GM18519 (cell line): ENCODE data around the gene POU2AF2.
"Not testable (repeated sequence)": the region's sequence is repeated elsewhere in the genome, so short reads cannot be mapped to it uniquely, and the experiment has no call there.

Source experiments
- ATAC-seq: cut with Tn5 transposase; IDR thresholded peaks from one replicate; pipeline ENCODE4 v1.9.1; 2021; ENCODE audit warnings: mild to moderate bottlenecking, moderate library complexity; ENCODE audit not compliant: unreplicated experiment, low FRiP score

The POU2AF2 gene

DNA sequence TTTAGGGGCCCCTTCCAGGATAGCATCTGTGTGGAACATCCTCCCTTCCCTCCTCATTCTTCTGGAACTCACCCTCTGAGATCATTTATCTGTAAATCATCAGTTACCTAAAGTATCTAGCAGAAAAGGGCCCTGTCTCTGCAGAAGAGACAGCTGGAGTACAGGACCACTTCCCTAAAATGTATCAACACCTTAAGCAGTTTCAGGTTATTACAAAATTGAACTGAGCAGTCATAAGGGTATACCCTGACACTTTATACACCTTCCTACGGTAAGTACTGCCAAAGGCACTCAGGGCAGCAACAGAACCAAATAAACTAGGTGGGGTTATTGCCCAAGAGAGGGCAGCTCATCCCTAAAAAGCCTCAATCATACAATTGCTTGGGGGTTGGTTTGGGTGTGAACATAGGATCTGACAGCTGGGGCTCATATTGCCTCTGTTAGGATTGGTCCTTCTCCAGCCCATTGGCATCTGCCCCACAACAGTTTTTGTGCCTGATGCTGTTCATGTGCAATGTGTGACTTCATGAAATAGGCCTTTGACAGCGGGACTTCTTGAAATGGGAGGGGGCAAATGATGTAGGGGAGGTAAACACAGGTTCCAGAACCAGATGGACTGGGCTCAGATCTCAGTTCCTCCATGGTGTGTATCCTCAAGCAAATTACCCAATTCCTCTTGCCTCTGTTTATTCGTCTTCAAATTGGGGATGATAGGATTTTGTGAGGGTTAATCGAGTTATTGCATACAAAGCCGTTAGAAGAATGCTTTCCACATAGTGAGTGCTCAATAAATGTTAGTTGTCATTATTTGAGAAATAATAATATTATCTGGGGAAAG lies 55.7 kb downstream of the POU2AF2 start:
- no peak for ATAC-seq

DNA sequence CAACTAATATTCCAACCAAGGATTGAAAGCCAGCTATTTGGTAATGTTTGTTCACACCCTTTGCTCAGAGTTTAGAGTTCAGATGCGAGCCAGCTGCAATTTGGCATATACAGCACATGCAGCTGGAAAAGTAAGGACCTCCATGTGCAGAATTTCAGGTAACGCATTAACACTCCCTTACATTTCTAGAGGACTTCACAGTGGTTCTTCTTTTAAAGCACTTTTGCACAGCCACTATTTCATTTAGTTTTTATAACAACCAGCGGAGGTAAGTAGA lies 56.3 kb downstream of the POU2AF2 start:
- ATAC-seq, result no peak

- ATAC-seq, result no peak
These were observed 56.8 kb downstream of the POU2AF2 start for GRCh38 chr11:111302298-111302697.

- ATAC-seq, result no peak
These were observed 57.9 kb downstream of the POU2AF2 start for GRCh38 chr11:111303461-111303860.

GRCh38 chr11:111305162-111305802 lies 59.8 kb downstream of the POU2AF2 start:
- ATAC-seq, result no peak

DNA sequence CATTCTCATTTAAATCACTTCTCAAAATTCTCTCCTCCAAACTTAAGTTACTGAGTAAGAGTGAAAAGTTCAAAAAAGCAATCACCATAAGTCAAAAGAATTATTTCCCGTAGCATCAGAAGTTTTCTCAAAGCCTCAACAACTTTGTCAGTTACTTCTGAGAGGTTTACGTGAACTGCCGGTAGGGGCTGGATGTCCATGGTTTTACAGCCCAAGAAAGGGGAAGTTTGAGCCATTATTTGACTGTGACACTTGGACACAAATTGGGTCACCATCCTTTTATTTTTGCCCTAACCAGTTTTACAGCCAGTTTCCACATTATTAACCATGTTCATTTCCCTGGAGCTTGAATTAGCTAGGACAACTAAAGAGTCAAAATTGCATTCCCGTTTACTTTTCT lies 60.4 kb downstream of the POU2AF2 start:
- no peak for ATAC-seq

GRCh38 chr11:111306321-111306720 lies 60.8 kb downstream of the POU2AF2 start:
- no peak for ATAC-seq

DNA sequence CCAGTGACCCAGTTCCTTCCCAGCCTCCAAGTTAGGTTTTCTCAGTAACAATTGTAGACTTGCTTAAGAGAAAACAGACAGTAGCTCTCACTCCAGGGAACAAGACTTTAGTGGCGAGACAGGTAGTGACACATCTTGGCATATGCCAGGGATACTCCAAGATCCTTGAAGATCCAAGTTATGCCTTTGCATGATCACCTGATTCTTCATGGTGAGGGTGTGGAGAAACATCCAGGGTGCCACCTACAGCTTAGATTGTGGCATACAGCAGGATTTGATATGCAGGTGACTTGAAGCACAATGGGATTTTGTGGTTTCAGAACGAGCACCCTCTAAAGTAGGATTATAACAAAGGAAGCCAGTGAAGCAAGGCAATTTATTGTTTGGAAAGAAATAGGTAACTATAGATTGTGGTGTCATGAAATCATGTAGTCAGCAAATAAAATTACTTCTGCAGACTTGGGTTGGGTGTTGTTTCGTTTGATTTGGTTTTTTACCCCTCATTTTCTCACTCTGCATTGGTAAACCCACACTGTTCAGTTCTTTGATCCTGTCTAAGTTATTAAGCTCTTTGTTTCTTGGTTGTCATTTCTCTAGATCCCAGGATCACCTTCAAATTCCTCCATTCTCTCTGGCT lies 62.1 kb downstream of the POU2AF2 start:
- no peak for ATAC-seq

GRCh38 chr11:111308140-111308539 lies 62.6 kb downstream of the POU2AF2 start:
- ATAC-seq, result no peak

DNA sequence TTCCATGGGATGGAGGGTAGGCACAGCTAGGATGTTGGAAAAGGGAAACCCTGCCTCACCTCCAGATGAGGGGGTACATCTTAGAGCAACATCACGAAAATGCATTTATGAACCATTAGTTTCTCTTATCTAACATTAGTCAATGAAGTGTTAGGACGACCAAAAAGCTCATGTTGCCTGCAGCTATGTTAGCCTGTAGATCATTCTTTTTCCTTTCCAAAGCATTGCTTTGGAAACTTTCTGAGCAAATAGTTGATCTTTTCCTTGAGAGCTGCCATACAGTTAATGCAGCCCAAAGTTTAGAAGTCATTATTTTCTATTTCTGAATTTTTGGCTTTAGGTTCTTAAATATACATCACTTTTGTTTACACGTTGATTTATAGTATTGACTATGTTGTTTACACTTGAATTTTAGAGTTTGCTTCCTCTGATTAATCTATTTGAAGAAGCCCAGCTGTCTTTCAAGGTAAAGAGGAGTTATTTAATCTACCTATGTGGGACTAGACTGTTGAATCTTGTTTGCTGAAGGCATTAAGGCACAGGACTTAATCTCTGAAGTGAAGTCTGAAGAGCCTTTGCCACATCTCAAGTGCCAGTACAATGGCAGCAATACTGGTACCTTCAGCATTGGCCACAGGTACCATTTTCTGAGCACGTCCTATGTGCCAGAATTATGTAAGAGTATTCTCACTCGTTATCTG lies 63.8 kb downstream of the POU2AF2 start:
- no peak for ATAC-seq

GRCh38 chr11:111310088-111310487 lies 64.6 kb downstream of the POU2AF2 start:
- ATAC-seq, result no peak

- ATAC-seq, result no peak
These were observed 65.2 kb downstream of the POU2AF2 start for GRCh38 chr11:111310723-111311122.

GRCh38 chr11:111312076-111312475 lies 66.6 kb downstream of the POU2AF2 start:
- ATAC-seq, result no peak

DNA sequence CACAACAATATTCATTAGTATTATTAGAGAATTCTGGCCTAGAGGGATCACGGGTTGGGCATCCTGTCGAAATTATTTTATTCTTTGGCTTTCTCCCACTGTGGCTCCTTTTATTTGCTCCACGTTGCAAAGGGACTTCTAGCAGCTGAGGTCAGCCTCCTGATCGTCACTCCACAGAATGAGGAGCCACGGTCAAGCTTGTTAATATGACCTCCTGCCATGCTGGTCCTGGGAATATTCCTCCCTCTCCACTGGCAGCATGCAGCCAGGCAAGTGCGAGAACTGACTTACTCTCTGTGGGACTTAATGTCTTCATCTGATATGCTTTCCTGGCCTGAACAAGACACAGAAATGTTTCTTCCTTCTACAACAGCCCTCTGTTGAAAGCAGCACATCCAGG lies 73.8 kb downstream of the POU2AF2 start:
- ATAC-seq, result no peak

GRCh38 chr11:111320199-111320598 lies 74.7 kb downstream of the POU2AF2 start:
- not testable (repeated sequence) for ATAC-seq

DNA sequence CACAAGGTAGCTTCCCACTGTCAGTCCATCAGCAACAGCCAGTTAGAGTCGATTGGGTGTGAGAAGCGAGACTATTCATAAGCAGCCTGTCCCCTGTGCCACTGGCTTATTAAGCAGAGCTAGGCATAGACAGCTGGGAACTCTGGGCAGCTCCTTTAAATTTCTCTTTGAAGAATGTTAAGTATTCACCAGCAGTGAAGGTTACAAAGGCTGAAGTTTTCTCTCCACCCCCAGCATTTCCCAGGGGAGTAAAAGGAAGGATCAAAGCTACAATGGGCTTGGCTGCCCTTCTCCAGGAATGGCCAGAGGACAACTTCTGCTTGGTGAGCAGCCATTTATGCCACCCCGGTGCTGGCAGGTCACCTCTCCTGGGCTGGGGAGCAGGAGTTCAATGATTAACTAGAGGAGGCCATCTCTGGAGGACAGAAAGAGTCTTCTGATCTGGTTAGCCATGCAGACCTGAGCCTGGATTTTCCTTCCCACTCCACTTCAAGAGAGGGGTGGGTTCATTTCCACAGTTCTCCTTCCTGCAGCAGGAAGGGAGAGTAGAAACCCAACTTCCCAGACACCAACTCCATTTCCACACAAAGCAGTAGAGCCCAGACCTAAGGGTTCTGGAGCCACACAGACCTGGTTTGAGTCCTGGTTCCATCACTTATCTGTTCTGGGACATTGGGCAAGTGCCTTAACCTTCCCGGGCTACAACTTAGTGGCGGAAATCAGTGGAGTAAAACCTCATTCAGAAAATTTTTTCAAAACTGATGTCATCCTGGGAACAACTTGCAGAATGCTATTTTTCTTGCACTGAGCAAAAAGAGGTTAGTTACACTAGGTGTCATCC lies 75.4 kb downstream of the POU2AF2 start:
- ATAC-seq, result no peak

DNA sequence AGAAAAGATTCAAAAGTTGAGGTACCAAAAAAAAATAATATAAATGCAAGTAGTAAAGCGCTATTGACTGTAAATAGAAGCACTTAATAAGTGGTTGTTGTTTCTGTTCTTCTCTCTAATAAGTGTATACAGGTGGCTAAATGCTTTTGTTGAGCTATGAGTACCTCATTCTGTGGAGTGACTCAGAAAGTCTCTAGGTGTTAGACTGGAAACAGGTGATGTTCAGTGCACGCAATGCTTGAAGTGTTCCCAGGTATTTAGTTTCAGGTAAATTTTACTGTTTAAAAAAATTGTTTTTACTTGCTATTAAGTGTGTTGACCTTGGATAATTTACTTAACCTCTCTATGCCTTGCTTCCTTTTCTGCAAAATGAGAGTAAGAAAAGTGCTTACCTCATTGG lies 77.0 kb downstream of the POU2AF2 start:
- ATAC-seq, result no peak

DNA sequence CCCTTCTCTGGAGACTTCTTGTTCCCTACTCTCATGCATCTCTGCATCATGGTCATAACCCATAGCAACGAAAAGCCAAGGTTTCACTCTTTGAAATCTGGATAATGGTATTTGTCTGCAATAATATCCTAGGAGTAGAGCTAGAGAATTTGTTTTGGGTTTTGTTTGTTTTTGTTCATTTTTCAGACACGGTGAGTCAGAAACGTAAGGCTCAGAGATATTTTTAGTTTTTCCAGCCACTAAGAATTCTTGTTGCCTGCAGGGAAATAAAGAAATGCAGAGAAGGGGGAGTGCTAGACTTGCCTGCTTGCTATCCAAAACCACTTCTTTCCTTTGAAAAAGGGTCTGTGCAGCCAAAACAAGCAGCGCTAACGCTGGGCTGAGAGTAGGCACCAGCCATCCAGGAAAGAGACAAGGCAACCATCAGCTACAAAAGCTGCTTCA lies 78.8 kb downstream of the POU2AF2 start:
- ATAC-seq, result no peak

GRCh38 chr11:111325259-111325658 lies 79.7 kb downstream of the POU2AF2 start:
- ATAC-seq, result no peak

DNA sequence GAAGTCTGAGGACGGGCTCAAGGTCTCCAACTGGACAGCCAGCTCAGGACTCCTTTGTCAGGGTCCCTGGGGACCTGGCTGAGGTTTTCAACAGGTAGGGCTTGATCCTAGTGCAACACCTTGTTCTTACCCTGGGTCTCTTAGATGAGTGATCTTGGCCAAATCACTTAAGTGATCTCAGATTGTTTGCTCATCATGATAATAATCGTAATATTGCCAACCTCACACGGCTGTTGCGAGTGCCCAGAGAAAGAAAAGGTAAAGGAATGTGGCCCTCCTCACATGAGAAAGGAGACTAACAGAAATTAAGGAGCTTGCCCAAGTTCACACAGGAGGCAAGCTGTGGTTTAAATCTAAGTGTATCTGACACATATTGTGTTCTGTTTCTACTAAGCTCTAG lies 81.3 kb downstream of the POU2AF2 start:
- no peak for ATAC-seq
